HG02759 (cell line): ENCODE data around the gene SLC10A7.
A peak's percentile ranks its signal among the peaks of the same experiment; 100 is the strongest.
"Not testable (repeated sequence)": the region's sequence is repeated elsewhere in the genome, so short reads cannot be mapped to it uniquely, and the experiment has no call there.

Source experiments
- ATAC-seq: cut with Tn5 transposase; IDR thresholded peaks from one replicate; pipeline ENCODE4 v1.9.1; 2021; ENCODE audit warnings: mild to moderate bottlenecking, moderate library complexity; ENCODE audit not compliant: unreplicated experiment

The SLC10A7 gene

GRCh38 chr4:146367347-146367746 is 154.4 kb downstream of the SLC10A7 start:
- ATAC-seq = no peak

- ATAC-seq = no peak
Measured at GRCh38 chr4:146359771-146360170, 162.0 kb downstream of the SLC10A7 start.

- ATAC-seq = not testable (repeated sequence)
Measured at GRCh38 chr4:146350114-146350513, 171.6 kb downstream of the SLC10A7 start.

- no peak for ATAC-seq
Measured at GRCh38 chr4:146349306-146349705, 172.4 kb downstream of the SLC10A7 start.

- ATAC-seq = no peak
Measured at GRCh38 chr4:146347822-146348221, 173.9 kb downstream of the SLC10A7 start.

- ATAC-seq = no peak
Measured at GRCh38 chr4:146346276-146346675, 175.5 kb downstream of the SLC10A7 start.

GRCh38 chr4:146343776-146344175 is 178.0 kb downstream of the SLC10A7 start:
- ATAC-seq = no peak

GRCh38 chr4:146343199-146343598 is 178.5 kb downstream of the SLC10A7 start:
- ATAC-seq = peak; percentile 87

- ATAC-seq = no peak
Measured at GRCh38 chr4:146342600-146343192, 179.0 kb downstream of the SLC10A7 start.

- no peak for ATAC-seq
Measured at GRCh38 chr4:146340798-146341197, 180.9 kb downstream of the SLC10A7 start.

- peak; percentile 24 for ATAC-seq
Measured at GRCh38 chr4:146338512-146338911, 183.2 kb downstream of the SLC10A7 start.

GRCh38 chr4:146336410-146336807 is 185.3 kb downstream of the SLC10A7 start:
- ATAC-seq = no peak

GRCh38 chr4:146335763-146336409 is 185.9 kb downstream of the SLC10A7 start:
- ATAC-seq = no peak

- ATAC-seq = no peak
Measured at GRCh38 chr4:146334862-146335449, 186.8 kb downstream of the SLC10A7 start.

GRCh38 chr4:146333895-146334262 is 187.9 kb downstream of the SLC10A7 start:
- ATAC-seq = no peak

- peak; percentile 91 for ATAC-seq
Measured at GRCh38 chr4:146333187-146333894, 188.4 kb downstream of the SLC10A7 start.

GRCh38 chr4:146330392-146330791 is 191.3 kb downstream of the SLC10A7 start:
- ATAC-seq = no peak

- ATAC-seq = no peak
Measured at GRCh38 chr4:146329050-146329716, 192.6 kb downstream of the SLC10A7 start.

- ATAC-seq = no peak
Measured at GRCh38 chr4:146327859-146328650, 193.7 kb downstream of the SLC10A7 start.

- ATAC-seq = no peak
Measured at GRCh38 chr4:146318894-146319293, 202.8 kb downstream of the SLC10A7 start.
